Type B pancreatic cell (in vitro differentiated cells): Measurements from ENCODE around the gene CCR2. TPM values are rescaled to one million over a fixed set of nuclear protein-coding genes. Genes with fewer than 3 reads are reported as not detected.
"Not testable (repeated sequence)": the region's sequence is repeated elsewhere in the genome, so short reads cannot be mapped to it uniquely, and the experiment has no call there.

Source experiments
- DNase-seq: peaks from one replicate; pipeline ENCODE4 v3.0.0; 2021; ENCODE audit warnings: mixed read lengths; ENCODE audit not compliant: unreplicated experiment; ENCODE audit errors: extremely low spot score
- H3K27ac Mint-ChIP-seq: 2 replicates; pipeline ENCODE4 v1.8.0; 2021; ENCODE audit warnings: mild to moderate bottlenecking, mixed read lengths
- H3K27me3 Mint-ChIP-seq: 2 replicates; pipeline ENCODE4 v1.8.0; 2021; ENCODE audit warnings: mixed read lengths
- H3K36me3 Mint-ChIP-seq: 2 replicates; pipeline ENCODE4 v1.8.0; 2021; ENCODE audit warnings: mixed read lengths
- H3K4me1 Mint-ChIP-seq: one replicate; pipeline ENCODE4 v1.8.0; 2021; ENCODE audit warnings: mixed read lengths; ENCODE audit not compliant: unreplicated experiment
- H3K4me3 Mint-ChIP-seq: 2 replicates; pipeline ENCODE4 v1.8.0; 2021; ENCODE audit warnings: mild to moderate bottlenecking, mixed read lengths
- H3K9me3 Mint-ChIP-seq: 2 replicates; pipeline ENCODE4 v1.8.0; 2021; ENCODE audit warnings: mixed read lengths
- CTCF ChIP-seq: fragments of 200-600 bp; sonication (generic); conservative IDR thresholded peaks from 2 replicates; pipeline ENCODE4 v1.5.0; 2021; ENCODE audit warnings: antibody characterized with exemption, mild to moderate bottlenecking
- total RNA-seq: library from RNA; stranded (reverse); gene quantifications from 2 replicates; pipeline ENCODE4 v1.2.1, GENCODE V29; 2021; ENCODE audit warnings: low replicate concordance

Gene CCR2
- total RNA-seq, 1 donor from 2014 or later, result not detected

GRCh38 chr3:46386205-46386604 is 32.3 kb downstream of the CCR2 start:
- H3K4me1 Mint-ChIP-seq, result peaks cover 5% of the 10 kb centered on the region
- no peaks in the 10 kb centered on the region for H3K9me3 Mint-ChIP-seq
- no peak for DNase-seq
- no peak overlapping the region for H3K4me3 Mint-ChIP-seq
- no peak for TF ChIP-seq CTCF
- no peaks in the 10 kb centered on the region for H3K36me3 Mint-ChIP-seq
- peak overlapping the region; percentile 73 for H3K27ac Mint-ChIP-seq
- peaks cover 5% of the 10 kb centered on the region for H3K27me3 Mint-ChIP-seq

DNA sequence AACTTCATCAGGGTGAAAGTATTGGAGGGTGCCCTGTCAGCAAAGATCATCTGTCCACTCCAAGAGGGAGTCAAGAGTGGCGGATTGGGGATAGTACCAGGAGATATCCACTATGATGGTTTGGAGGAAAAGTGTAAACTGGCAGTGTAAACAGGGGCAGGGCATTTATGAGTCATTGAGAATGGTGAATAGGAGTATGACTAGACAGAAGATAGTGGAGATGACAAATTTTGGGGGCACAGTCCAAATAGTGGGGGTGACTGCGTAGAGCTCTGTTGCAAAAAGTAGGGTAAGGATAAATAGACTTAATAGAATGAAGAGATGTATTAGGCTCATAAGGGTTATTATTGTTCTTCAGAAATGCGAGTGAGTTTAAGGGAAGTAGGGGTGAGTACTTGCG is 34.9 kb downstream of the CCR2 start:
- H3K36me3 Mint-ChIP-seq, H3K4me3 Mint-ChIP-seq, H3K9me3 Mint-ChIP-seq, H3K27ac Mint-ChIP-seq, H3K4me1 Mint-ChIP-seq, DNase-seq, H3K27me3 Mint-ChIP-seq: not testable (repeated sequence)

- H3K27me3 Mint-ChIP-seq, result peaks cover under 1% of the 10 kb centered on the region
- no peak for DNase-seq
- H3K9me3 Mint-ChIP-seq, result peaks cover 6% of the 10 kb centered on the region
- H3K4me3 Mint-ChIP-seq, result no peak overlapping the region
- no peak for TF ChIP-seq CTCF
- no peaks in the 10 kb centered on the region for H3K36me3 Mint-ChIP-seq
- H3K4me1 Mint-ChIP-seq, result peaks cover 5% of the 10 kb centered on the region
- H3K27ac Mint-ChIP-seq, result no peak overlapping the region
Observed at GRCh38 chr3:46389306-46389705, 35.4 kb downstream of the CCR2 start.

DNA sequence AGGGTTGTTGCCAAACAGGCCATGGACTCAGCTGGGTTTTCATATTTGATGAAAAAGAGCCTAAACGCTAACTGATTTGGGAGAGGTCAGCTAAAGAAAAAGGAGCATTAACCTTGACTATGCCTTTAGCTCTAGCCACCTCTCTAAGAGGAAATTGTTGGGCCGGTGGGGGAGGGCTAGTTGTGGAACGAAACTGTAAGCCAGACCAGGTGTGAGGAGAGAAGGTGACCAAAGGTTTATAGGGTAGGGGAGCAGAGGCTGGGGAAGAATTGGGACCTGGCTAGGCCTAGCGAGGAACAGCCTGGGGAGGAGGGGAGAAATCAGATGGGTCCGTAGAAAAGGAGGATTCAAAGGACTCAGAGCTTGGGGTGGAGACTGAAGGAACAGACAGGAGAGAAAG is 37.6 kb downstream of the CCR2 start:
- not testable (repeated sequence) for H3K9me3 Mint-ChIP-seq, H3K4me1 Mint-ChIP-seq, H3K36me3 Mint-ChIP-seq, H3K27ac Mint-ChIP-seq, H3K4me3 Mint-ChIP-seq, DNase-seq
- peaks cover 10% of the 10 kb centered on the region for H3K27me3 Mint-ChIP-seq

DNA sequence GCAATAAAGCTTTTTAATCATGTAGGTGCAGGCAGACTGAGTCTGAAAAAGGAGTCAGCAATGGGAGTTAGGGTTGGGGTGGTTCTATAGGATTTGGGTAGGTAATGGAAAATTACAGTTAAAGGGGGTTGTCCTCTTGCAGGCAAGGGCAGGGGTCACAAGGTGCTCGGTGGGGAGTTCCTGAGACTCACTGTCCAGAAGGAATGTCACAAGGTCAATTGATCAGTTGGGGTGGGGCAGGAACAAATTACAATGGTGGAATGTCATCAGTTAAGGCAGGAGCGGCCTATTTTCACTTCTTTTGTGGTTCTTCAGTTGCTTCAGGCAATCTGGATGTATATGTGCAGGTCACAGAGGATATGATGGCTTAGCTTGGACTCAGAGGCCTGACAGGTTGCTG is 39.1 kb downstream of the CCR2 start:
- H3K4me3 Mint-ChIP-seq, result no peak overlapping the region
- no peaks in the 10 kb centered on the region for H3K4me1 Mint-ChIP-seq
- no peaks in the 10 kb centered on the region for H3K36me3 Mint-ChIP-seq
- DNase-seq, result no peak
- H3K27ac Mint-ChIP-seq, result no peak overlapping the region
- H3K9me3 Mint-ChIP-seq, result peaks cover 6% of the 10 kb centered on the region
- TF ChIP-seq CTCF, result no peak
- peaks cover 13% of the 10 kb centered on the region for H3K27me3 Mint-ChIP-seq

DNA sequence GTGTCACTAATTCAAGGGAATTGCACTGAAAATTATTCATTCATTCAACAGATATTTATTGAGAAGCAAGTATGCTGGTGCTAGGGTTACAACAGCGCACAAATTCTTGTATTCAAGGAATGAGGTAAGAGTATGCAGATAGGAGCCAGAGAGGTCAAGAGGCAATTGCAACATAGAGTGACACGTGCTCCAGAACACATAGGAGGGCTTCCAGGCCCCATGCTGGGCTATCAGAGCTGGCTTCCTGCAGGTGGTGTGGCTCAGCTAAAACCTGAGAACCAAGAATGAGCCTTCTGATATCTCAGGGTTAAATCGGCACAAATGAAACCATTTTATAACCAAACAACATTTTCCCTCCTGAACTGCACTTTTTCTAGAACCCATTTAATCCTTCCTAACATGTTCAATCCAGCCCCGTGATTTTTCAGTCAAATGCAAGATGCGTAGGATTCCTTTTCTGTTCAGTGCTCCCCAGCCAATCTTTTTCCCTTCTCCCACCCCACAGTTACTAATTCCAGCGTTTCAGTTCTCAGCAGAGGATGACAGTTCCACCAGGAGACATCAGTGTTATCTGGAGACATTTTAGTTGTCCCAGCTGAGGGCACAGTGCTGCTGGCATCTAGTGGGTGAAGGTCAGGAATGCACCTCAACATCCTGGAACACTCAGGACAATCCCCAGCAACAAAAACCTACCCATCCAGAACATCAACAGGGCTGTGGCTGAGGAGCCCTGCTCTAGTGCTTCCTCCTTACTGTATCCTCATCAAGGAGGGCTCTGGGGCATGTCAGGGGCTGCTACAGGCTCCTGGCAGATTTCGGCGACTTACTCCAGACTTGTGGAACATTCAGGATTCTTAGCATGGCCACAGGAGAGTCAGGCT is 39.9 kb downstream of the CCR2 start:
- no peaks in the 10 kb centered on the region for H3K4me1 Mint-ChIP-seq
- H3K9me3 Mint-ChIP-seq, result peaks cover 6% of the 10 kb centered on the region
- H3K4me3 Mint-ChIP-seq, result no peak overlapping the region
- DNase-seq, result no peak
- no peak for TF ChIP-seq CTCF
- H3K36me3 Mint-ChIP-seq, result no peaks in the 10 kb centered on the region
- peaks cover 13% of the 10 kb centered on the region for H3K27me3 Mint-ChIP-seq
- H3K27ac Mint-ChIP-seq, result no peak overlapping the region
